Measurements from ENCODE around the gene MAEA. TPM values are rescaled to one million over a fixed set of nuclear protein-coding genes. Genes with fewer than 3 reads are reported as not detected.
A peak's percentile ranks its signal among the peaks of the same experiment; 100 is the strongest.

The MAEA gene
- total and polyA plus RNA-seq, 11 donors = 38.1 to 57.2 (median 45.1) TPM

- TF ChIP-seq, protein P1, sequence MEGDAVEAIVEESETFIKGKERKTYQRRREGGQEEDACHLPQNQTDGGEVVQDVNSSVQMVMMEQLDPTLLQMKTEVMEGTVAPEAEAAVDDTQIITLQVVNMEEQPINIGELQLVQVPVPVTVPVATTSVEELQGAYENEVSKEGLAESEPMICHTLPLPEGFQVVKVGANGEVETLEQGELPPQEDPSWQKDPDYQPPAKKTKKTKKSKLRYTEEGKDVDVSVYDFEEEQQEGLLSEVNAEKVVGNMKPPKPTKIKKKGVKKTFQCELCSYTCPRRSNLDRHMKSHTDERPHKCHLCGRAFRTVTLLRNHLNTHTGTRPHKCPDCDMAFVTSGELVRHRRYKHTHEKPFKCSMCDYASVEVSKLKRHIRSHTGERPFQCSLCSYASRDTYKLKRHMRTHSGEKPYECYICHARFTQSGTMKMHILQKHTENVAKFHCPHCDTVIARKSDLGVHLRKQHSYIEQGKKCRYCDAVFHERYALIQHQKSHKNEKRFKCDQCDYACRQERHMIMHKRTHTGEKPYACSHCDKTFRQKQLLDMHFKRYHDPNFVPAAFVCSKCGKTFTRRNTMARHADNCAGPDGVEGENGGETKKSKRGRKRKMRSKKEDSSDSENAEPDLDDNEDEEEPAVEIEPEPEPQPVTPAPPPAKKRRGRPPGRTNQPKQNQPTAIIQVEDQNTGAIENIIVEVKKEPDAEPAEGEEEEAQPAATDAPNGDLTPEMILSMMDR (IDR thresholded peaks at IDR 0.05) = no peak
- no peak for TF ChIP-seq POLR2A (IDR thresholded peaks at IDR 0.05)
- WGBS, 4 donors = 89 to 93% (median 91%) methylated on average over 10 of the region's 10 CpGs
Measured at GRCh38 chr4:1279253-1279652, 10.4 kb upstream of the MAEA start.

DNA sequence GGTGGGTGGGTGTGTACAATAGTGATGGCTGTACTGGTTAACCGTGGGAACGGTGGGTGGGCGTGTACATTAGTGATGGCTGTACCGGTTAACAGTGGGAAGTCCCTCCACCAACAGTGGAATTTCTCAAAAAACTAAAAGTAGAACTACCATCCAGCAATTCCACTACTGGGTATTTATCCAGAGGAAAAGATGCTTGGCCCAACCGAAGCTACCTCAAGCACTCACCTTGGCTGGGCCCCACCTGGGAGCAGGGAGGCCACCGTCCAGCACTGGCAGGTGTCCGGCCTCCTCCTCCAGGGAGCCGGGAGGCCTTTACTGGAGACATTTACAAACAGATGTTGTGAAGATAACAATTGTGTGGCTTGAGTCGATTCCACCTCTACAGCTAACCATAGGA is 6.0 kb upstream of the MAEA start:
- Histone ChIP-seq H3K27ac (no peak overlapping the region), H3K9me3 (peaks cover 0 to 4% (median 0%) of the 10 kb centered on the region in 12 donors), H3K27me3 (no peaks in the 10 kb centered on the region), H3K4me3 (no peak overlapping the region), H3K36me3 (no peaks in the 10 kb centered on the region), H3K4me1 (peaks cover 0 to 4% (median 1%) of the 10 kb centered on the region in 12 donors)
- DNase-seq = no peak
- ATAC-seq = no peak
- TF ChIP-seq, protein P1 (IDR thresholded peaks at IDR 0.05) = no peak
- TF ChIP-seq POLR2A (IDR thresholded peaks at IDR 0.05) = no peak
- WGBS, 4 donors = 87 to 91% (median 89%) methylated on average over 9 of the region's 9 CpGs
- intact Hi-C loops (cut with DNase I) = no loop called here

More at GRCh38 chr4:1279253-1279652, 10.4 kb upstream of the MAEA start:
- H3K27ac ChIP-seq = no peak overlapping the region
- no peaks in the 10 kb centered on the region for H3K36me3 ChIP-seq
- ATAC-seq (no peak), DNase-seq (no peak)
- intact Hi-C loops (cut with DNase I) = no loop called here
- no peaks in the 10 kb centered on the region for H3K4me1 ChIP-seq
- no peak overlapping the region for H3K4me3 ChIP-seq
- no peaks in the 10 kb centered on the region for H3K27me3 ChIP-seq
- no peaks in the 10 kb centered on the region for H3K9me3 ChIP-seq

GRCh38 chr4:1285151-1285789 is 4.4 kb upstream of the MAEA start:
- no peak for DNase-seq
- H3K4me3 ChIP-seq = no peak overlapping the region
- H3K9me3 ChIP-seq = peaks cover 0 to 4% (median 0%) of the 10 kb centered on the region in 12 donors
- peaks cover 0 to 3% (median 0%) of the 10 kb centered on the region in 9 donors for H3K36me3 ChIP-seq
- WGBS, 4 donors = 74 to 90% (median 82%) methylated on average over 11 of the region's 11 CpGs
- intact Hi-C loops (cut with DNase I) = loop anchor here in 3 of 10 donors (5.0 kb wide), 3 partner anchors 33 to 67 kb away; no protein-coding TSS in a partner anchor
- H3K27me3 ChIP-seq = no peaks in the 10 kb centered on the region
- no peak for TF ChIP-seq POLR2A (IDR thresholded peaks at IDR 0.05)
- TF ChIP-seq, protein P1 (IDR thresholded peaks at IDR 0.05) = no peak
- ATAC-seq = no peak
- no peak overlapping the region for H3K27ac ChIP-seq
- peaks cover 0 to 9% (median 7%) of the 10 kb centered on the region in 12 donors for H3K4me1 ChIP-seq

DNA sequence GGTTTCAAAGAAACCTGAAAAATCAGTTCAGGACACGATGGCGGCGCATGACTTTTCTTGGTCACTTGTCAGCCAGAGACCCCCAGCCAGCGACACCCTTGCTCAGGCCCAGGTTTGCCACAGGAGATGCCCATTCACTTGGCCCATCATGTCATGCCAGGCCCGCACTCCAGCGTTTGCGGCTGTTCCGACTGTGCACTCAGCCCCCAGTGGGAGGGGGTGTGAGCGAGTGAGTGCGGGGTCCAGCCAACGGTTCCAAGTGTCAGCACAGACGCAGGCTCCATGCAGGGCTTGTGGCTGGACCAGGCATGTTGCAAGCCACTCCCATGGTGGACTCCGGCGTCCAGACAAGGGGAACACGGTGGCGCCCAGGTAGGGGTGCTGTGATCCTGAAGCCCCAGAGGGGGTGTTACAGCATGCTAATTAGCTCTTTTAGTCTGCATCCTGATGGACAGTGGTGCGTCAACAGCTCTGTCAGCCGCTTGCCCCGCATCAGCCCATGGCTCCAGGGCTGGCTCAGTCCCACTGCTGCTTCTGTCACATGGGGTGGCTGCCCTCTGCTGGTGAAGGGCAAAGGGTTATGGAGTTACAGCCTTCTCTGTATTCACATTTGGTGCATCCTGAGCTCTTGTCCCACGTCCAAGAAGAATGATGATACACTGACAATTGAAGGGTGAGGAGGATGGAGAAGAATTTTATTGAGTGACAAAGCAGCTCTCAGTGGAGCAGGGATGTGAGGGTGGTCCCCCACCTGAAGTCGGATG is 3.7 kb upstream of the MAEA start:
- intact Hi-C loops (cut with DNase I) = loop anchor here in 3 of 10 donors (5.0 kb wide), 3 partner anchors 34 to 66 kb away; no protein-coding TSS in a partner anchor
- Histone ChIP-seq H3K9me3 (peaks cover 0 to 4% (median 0%) of the 10 kb centered on the region in 12 donors), H3K4me3 (no peak overlapping the region), H3K27me3 (no peaks in the 10 kb centered on the region), H3K4me1 (peaks cover 0 to 15% (median 12%) of the 10 kb centered on the region in 12 donors), H3K27ac (no peak overlapping the region), H3K36me3 (peaks cover 0 to 3% (median 0%) of the 10 kb centered on the region in 9 donors)
- ATAC-seq = no peak
- no peak for DNase-seq
- TF ChIP-seq, protein P1 (IDR thresholded peaks at IDR 0.05) = peak in 1 of 12 donors; percentile 8
- no peak for TF ChIP-seq POLR2A (IDR thresholded peaks at IDR 0.05)
- 80 to 91% (median 85%) methylated on average over 15 to 21 of the region's 21 CpGs for WGBS, 4 donors
